ENCODE measurements around the gene ST6GALNAC4. TPM values are rescaled to one million over a fixed set of nuclear protein-coding genes. Genes with fewer than 3 reads are reported as not detected.

Gene ST6GALNAC4
- total RNA-seq, 5 donors from 2014 or later (not counting 1 experiment from before 2014, with no cell fraction given) = 24.9 to 40.7 (median 35.1) TPM

GRCh38 chr9:127937056-127937387, 20.2 kb upstream of the ST6GALNAC4 start:
- H3K27me3 Mint-ChIP-seq = peaks cover 0 to 3% of the 10 kb centered on the region in 2 donors
- Histone ChIP-seq H3K4me3 (ENCODE audit: control insufficient read depth in 1 of 2, extremely low read depth in 1 of 2, low read length in 1 of 2) (peak overlapping the region; percentile 68 to 71), H3K9me3 (no peaks in the 10 kb centered on the region), H3K4me1 (ENCODE audit: control insufficient read depth in 1 of 2, extremely low read depth in 1 of 2, insufficient read depth in 2 of 2, low read length in 2 of 2) (peaks cover 9 to 38% of the 10 kb centered on the region in 2 experiments), H3K27me3 (replicated peaks in 1 of 2; ENCODE audit: control insufficient read depth in 2 of 2, extremely low read depth in 1 of 2, insufficient read depth in 2 of 2, low read length in 1 of 2) (no peaks in the 10 kb centered on the region), H3K27ac (ENCODE audit: low read length) (peak overlapping the region; percentile 59), H3K36me3 (ENCODE audit: control insufficient read depth in 2 of 2, extremely low read depth in 1 of 2, insufficient read depth in 1 of 2, low read length in 1 of 2) (peaks cover 6 to 35% of the 10 kb centered on the region in 2 donors)
- peak overlapping the region; percentile 82 to 87 (median 86) for H3K4me3 Mint-ChIP-seq
- CTCF ChIA-PET = interaction anchor here in 1 of 2 donors (0.6 to 1.0 kb wide), 3 partner anchors 30 to 335 kb away, joined by 3 to 11 read pairs (median 3); no protein-coding TSS in a partner anchor
- peaks cover 13% of the 10 kb centered on the region for H3K36me3 Mint-ChIP-seq
- peak overlapping the region; percentile 88 to 93 for H3K27ac Mint-ChIP-seq
- 4% methylated on average over 3 of the region's 7 CpGs for WGBS (ENCODE audit: insufficient coverage)
- peaks cover 43 to 57% (median 55%) of the 10 kb centered on the region in 3 donors for H3K4me1 Mint-ChIP-seq
- no peak for DNase-seq
- ATAC-seq (replicated peaks in 1 of 4) = no peak
- H3K9me3 Mint-ChIP-seq = no peaks in the 10 kb centered on the region
- POLR2A ChIA-PET = no interaction called here

GRCh38 chr9:127936347-127936852, 19.6 kb upstream of the ST6GALNAC4 start:
- no peaks in the 10 kb centered on the region for H3K9me3 ChIP-seq
- Mint-ChIP-seq H3K27me3 (peaks cover 0 to 3% of the 10 kb centered on the region in 2 donors), H3K27ac (peak overlapping the region; percentile 88 to 93), H3K36me3 (peaks cover 13% of the 10 kb centered on the region), H3K4me1 (peaks cover 46 to 60% (median 58%) of the 10 kb centered on the region in 3 donors), H3K9me3 (no peaks in the 10 kb centered on the region), H3K4me3 (peak overlapping the region; percentile 82 to 87 (median 86))
- 61% methylated on average over 9 of the region's 14 CpGs for WGBS (ENCODE audit: insufficient coverage)
- peak overlapping the region; percentile 68 to 71 for H3K4me3 ChIP-seq (ENCODE audit: control insufficient read depth in 1 of 2, extremely low read depth in 1 of 2, low read length in 1 of 2)
- H3K27ac ChIP-seq (ENCODE audit: low read length) = peak overlapping the region; percentile 59
- ChIA-PET CTCF (no interaction called here), POLR2A (no interaction called here)
- peaks cover 11 to 43% of the 10 kb centered on the region in 2 experiments for H3K4me1 ChIP-seq (ENCODE audit: control insufficient read depth in 1 of 2, extremely low read depth in 1 of 2, insufficient read depth in 2 of 2, low read length in 2 of 2)
- ATAC-seq (replicated peaks in 1 of 4) = no peak
- DNase-seq = no peak
- H3K36me3 ChIP-seq (ENCODE audit: control insufficient read depth in 2 of 2, extremely low read depth in 1 of 2, insufficient read depth in 1 of 2, low read length in 1 of 2) = peaks cover 6 to 29% of the 10 kb centered on the region in 2 donors
- H3K27me3 ChIP-seq (replicated peaks in 1 of 2; ENCODE audit: control insufficient read depth in 2 of 2, extremely low read depth in 1 of 2, insufficient read depth in 2 of 2, low read length in 1 of 2) = peaks cover 0 to 3% of the 10 kb centered on the region in 2 experiments

GRCh38 chr9:127935765-127936221, 19.0 kb upstream of the ST6GALNAC4 start:
- Histone ChIP-seq H3K27ac (ENCODE audit: low read length) (no peak overlapping the region), H3K36me3 (ENCODE audit: control insufficient read depth in 2 of 2, extremely low read depth in 1 of 2, insufficient read depth in 1 of 2, low read length in 1 of 2) (peaks cover 6 to 22% of the 10 kb centered on the region in 2 donors), H3K4me1 (ENCODE audit: control insufficient read depth in 1 of 2, extremely low read depth in 1 of 2, insufficient read depth in 2 of 2, low read length in 2 of 2) (peaks cover 14 to 49% of the 10 kb centered on the region in 2 experiments), H3K9me3 (no peaks in the 10 kb centered on the region), H3K27me3 (replicated peaks in 1 of 2; ENCODE audit: control insufficient read depth in 2 of 2, extremely low read depth in 1 of 2, insufficient read depth in 2 of 2, low read length in 1 of 2) (peaks cover 0 to 9% of the 10 kb centered on the region in 2 experiments), H3K4me3 (ENCODE audit: control insufficient read depth in 1 of 2, extremely low read depth in 1 of 2, low read length in 1 of 2) (no peak overlapping the region)
- ChIA-PET CTCF (no interaction called here), POLR2A (no interaction called here)
- peaks cover 13% of the 10 kb centered on the region for H3K36me3 Mint-ChIP-seq
- H3K9me3 Mint-ChIP-seq = no peaks in the 10 kb centered on the region
- ATAC-seq (replicated peaks in 1 of 4) = no peak
- WGBS (ENCODE audit: insufficient coverage) = 55% methylated on average over 3 of the region's 4 CpGs
- peak overlapping the region; percentile 88 to 93 for H3K27ac Mint-ChIP-seq
- peaks cover 50 to 66% (median 64%) of the 10 kb centered on the region in 3 donors for H3K4me1 Mint-ChIP-seq
- peaks cover 0 to 3% of the 10 kb centered on the region in 2 donors for H3K27me3 Mint-ChIP-seq
- H3K4me3 Mint-ChIP-seq = peak overlapping the region; percentile 58 to 86 (median 82)
- no peak for DNase-seq

- Mint-ChIP-seq H3K4me3 (peak overlapping the region in 2 of 3 donors; percentile 37 to 82), H3K36me3 (peaks cover 7% of the 10 kb centered on the region), H3K9me3 (no peaks in the 10 kb centered on the region), H3K27me3 (peaks cover 0 to 3% of the 10 kb centered on the region in 2 donors), H3K4me1 (peaks cover 50 to 65% (median 65%) of the 10 kb centered on the region in 3 donors), H3K27ac (peak overlapping the region in 1 of 2 donors; percentile 49)
- ChIA-PET POLR2A (no interaction called here), CTCF (no interaction called here)
- Histone ChIP-seq H3K36me3 (ENCODE audit: control insufficient read depth in 2 of 2, extremely low read depth in 1 of 2, insufficient read depth in 1 of 2, low read length in 1 of 2) (peaks cover 1 to 14% of the 10 kb centered on the region in 2 donors), H3K27ac (ENCODE audit: low read length) (no peak overlapping the region), H3K9me3 (no peaks in the 10 kb centered on the region), H3K4me3 (ENCODE audit: control insufficient read depth in 1 of 2, extremely low read depth in 1 of 2, low read length in 1 of 2) (no peak overlapping the region), H3K4me1 (ENCODE audit: control insufficient read depth in 1 of 2, extremely low read depth in 1 of 2, insufficient read depth in 2 of 2, low read length in 2 of 2) (peaks cover 14 to 57% of the 10 kb centered on the region in 2 experiments), H3K27me3 (replicated peaks in 1 of 2; ENCODE audit: control insufficient read depth in 2 of 2, extremely low read depth in 1 of 2, insufficient read depth in 2 of 2, low read length in 1 of 2) (peaks cover 0 to 10% of the 10 kb centered on the region in 2 experiments)
- no peak for ATAC-seq (replicated peaks in 1 of 4)
- 86% methylated on average over 11 of the region's 11 CpGs for WGBS (ENCODE audit: insufficient coverage)
- no peak for DNase-seq
Observed at GRCh38 chr9:127934986-127935385, 18.1 kb upstream of the ST6GALNAC4 start.

- ChIA-PET CTCF (no interaction called here), POLR2A (no interaction called here)
- H3K9me3 ChIP-seq = no peaks in the 10 kb centered on the region
- ATAC-seq (replicated peaks in 1 of 4) = no peak
- Mint-ChIP-seq H3K9me3 (no peaks in the 10 kb centered on the region), H3K4me1 (peaks cover 50 to 70% (median 70%) of the 10 kb centered on the region in 3 donors), H3K36me3 (peaks cover 7% of the 10 kb centered on the region), H3K27me3 (peaks cover 0 to 3% of the 10 kb centered on the region in 2 donors), H3K27ac (peak overlapping the region in 1 of 2 donors; percentile 62), H3K4me3 (peak overlapping the region in 1 of 3 donors; percentile 20)
- H3K27ac ChIP-seq (ENCODE audit: low read length) = no peak overlapping the region
- peaks cover 0 to 10% of the 10 kb centered on the region in 2 experiments for H3K27me3 ChIP-seq (replicated peaks in 1 of 2; ENCODE audit: control insufficient read depth in 2 of 2, extremely low read depth in 1 of 2, insufficient read depth in 2 of 2, low read length in 1 of 2)
- H3K36me3 ChIP-seq (ENCODE audit: control insufficient read depth in 2 of 2, extremely low read depth in 1 of 2, insufficient read depth in 1 of 2, low read length in 1 of 2) = peaks cover 0 to 9% of the 10 kb centered on the region in 2 donors
- no peak overlapping the region for H3K4me3 ChIP-seq (ENCODE audit: control insufficient read depth in 1 of 2, extremely low read depth in 1 of 2, low read length in 1 of 2)
- 100% methylated on average over 4 of the region's 4 CpGs for WGBS (ENCODE audit: insufficient coverage)
- peaks cover 14 to 60% of the 10 kb centered on the region in 2 experiments for H3K4me1 ChIP-seq (ENCODE audit: control insufficient read depth in 1 of 2, extremely low read depth in 1 of 2, insufficient read depth in 2 of 2, low read length in 2 of 2)
- no peak for DNase-seq
Observed at GRCh38 chr9:127934248-127934647, 17.4 kb upstream of the ST6GALNAC4 start.

GRCh38 chr9:127931092-127931881, 14.4 kb upstream of the ST6GALNAC4 start:
- Mint-ChIP-seq H3K4me1 (peaks cover 27 to 56% (median 51%) of the 10 kb centered on the region in 3 donors), H3K27me3 (no peaks in the 10 kb centered on the region), H3K36me3 (peaks cover 3% of the 10 kb centered on the region), H3K27ac (peak overlapping the region; percentile 24 to 70), H3K4me3 (peak overlapping the region; percentile 67 to 76 (median 68)), H3K9me3 (no peaks in the 10 kb centered on the region)
- peaks cover 0 to 9% of the 10 kb centered on the region in 2 donors for H3K36me3 ChIP-seq (ENCODE audit: control insufficient read depth in 2 of 2, extremely low read depth in 1 of 2, insufficient read depth in 1 of 2, low read length in 1 of 2)
- ChIA-PET POLR2A (interaction anchor here in 1 of 2 donors (0.5 kb wide), 1 partner anchor 98 kb away, joined by 3 read pairs; no protein-coding TSS in a partner anchor), CTCF (no interaction called here)
- peak overlapping the region; percentile 49 to 60 for H3K4me3 ChIP-seq (ENCODE audit: control insufficient read depth in 1 of 2, extremely low read depth in 1 of 2, low read length in 1 of 2)
- H3K4me1 ChIP-seq (ENCODE audit: control insufficient read depth in 1 of 2, extremely low read depth in 1 of 2, insufficient read depth in 2 of 2, low read length in 2 of 2) = peaks cover 13 to 66% of the 10 kb centered on the region in 2 experiments
- 61% methylated on average over 10 of the region's 18 CpGs for WGBS (ENCODE audit: insufficient coverage)
- DNase-seq = peak in 1 of 35 experiments; percentile 50
- H3K27ac ChIP-seq (ENCODE audit: low read length) = no peak overlapping the region
- ATAC-seq (replicated peaks in 1 of 4) = peak; percentile 2 to 6 (median 3)
- peaks cover 0 to 34% of the 10 kb centered on the region in 2 experiments for H3K27me3 ChIP-seq (replicated peaks in 1 of 2; ENCODE audit: control insufficient read depth in 2 of 2, extremely low read depth in 1 of 2, insufficient read depth in 2 of 2, low read length in 1 of 2)
- no peaks in the 10 kb centered on the region for H3K9me3 ChIP-seq
